22Rv1 (cell line): Measurements from ENCODE around the gene IL1R2.

Experiments
- H3K27ac ChIP-seq: fragments of 450-650 bp; 2 replicates; pipeline ENCODE4 v1.5.1; 2017
- CTCF ChIP-seq: fragments of 450-650 bp; IDR thresholded peaks from 2 replicates; pipeline ENCODE4 v1.5.1; 2017; ENCODE audit warnings: mild to moderate bottlenecking
- ZFX ChIP-seq: fragments of 450-650 bp; IDR thresholded peaks from 2 replicates; pipeline ENCODE4 v1.6.1; 2017; ENCODE audit warnings: antibody characterized with exemption, borderline replicate concordance

The IL1R2 gene

GRCh38 chr2:101952551-101952950 lies 39.2 kb upstream of the IL1R2 start:
- H3K27ac ChIP-seq = no peak overlapping the region
- TF ChIP-seq ZFX = no peak
- no peak for TF ChIP-seq CTCF

- H3K27ac ChIP-seq = no peak overlapping the region
- TF ChIP-seq ZFX = no peak
- no peak for TF ChIP-seq CTCF
These were observed 35.0 kb upstream of the IL1R2 start for GRCh38 chr2:101956465-101957438.

- TF ChIP-seq CTCF = no peak
- no peak for TF ChIP-seq ZFX
- H3K27ac ChIP-seq = no peak overlapping the region
These were observed 33.7 kb upstream of the IL1R2 start for GRCh38 chr2:101958061-101958460.

GRCh38 chr2:101960819-101961337 lies 30.9 kb upstream of the IL1R2 start:
- no peak overlapping the region for H3K27ac ChIP-seq
- TF ChIP-seq CTCF = no peak
- TF ChIP-seq ZFX = no peak

GRCh38 chr2:101961338-101962191 lies 30.2 kb upstream of the IL1R2 start:
- TF ChIP-seq ZFX (no peak), CTCF (no peak)
- no peak overlapping the region for H3K27ac ChIP-seq

- no peak for TF ChIP-seq ZFX
- no peak for TF ChIP-seq CTCF
- H3K27ac ChIP-seq = no peak overlapping the region
These were observed 29.5 kb upstream of the IL1R2 start for GRCh38 chr2:101962309-101962708.
